HepG2 (cell line): Measurements from ENCODE around the gene PIGBOS1. TPM values are rescaled to one million over a fixed set of nuclear protein-coding genes. Genes with fewer than 3 reads are reported as not detected.
A peak's percentile ranks its signal among the peaks of the same experiment; 100 is the strongest.

Source experiments
- ADNP ChIP-seq: sonication (generic); formaldehyde crosslinking; IDR thresholded peaks from 2 replicates; pipeline ENCODE4 v1.4.0; 2020; ENCODE audit warnings: missing genetic modification reagents
- ATF7 ChIP-seq, 2 experiments: fragments of 450-650 bp in 1 of 2; sonication (generic) in 1 of 2; formaldehyde crosslinking in 1 of 2; IDR thresholded peaks; 2 replicates each; pipeline versions ENCODE4 v1.4.0 to v1.6.1; 2016 to 2020; ENCODE audit warnings: antibody characterized with exemption in 1 of 2, mild to moderate bottlenecking in 1 of 2, missing genetic modification reagents in 1 of 2
- CERS6 ChIP-seq: sonication (generic); formaldehyde crosslinking; IDR thresholded peaks from 2 replicates; pipeline ENCODE4 v1.5.0; 2020; ENCODE audit warnings: missing genetic modification reagents
- ETV6 ChIP-seq: sonication (generic); formaldehyde crosslinking; conservative IDR thresholded peaks from 2 replicates; pipeline ENCODE4 v1.4.0; 2020; ENCODE audit warnings: missing genetic modification reagents
- FOXK1 ChIP-seq: sonication (generic); formaldehyde crosslinking; IDR thresholded peaks from 2 replicates; pipeline ENCODE4 v1.4.0; 2020; ENCODE audit warnings: low read depth, missing genetic modification reagents, borderline replicate concordance
- HCFC1 ChIP-seq: fragments of 150-350 bp; IDR thresholded peaks from 2 replicates; pipeline ENCODE4 v1.6.1; 2014; ENCODE audit warnings: low read depth, low read length
- KLF12 ChIP-seq: sonication (generic); formaldehyde crosslinking; IDR thresholded peaks from 2 replicates; pipeline ENCODE4 v1.4.0; 2020; ENCODE audit warnings: missing genetic modification reagents, borderline replicate concordance
- NONO ChIP-seq, 2 experiments: fragments of 450-650 bp in 1 of 2; sonication (generic) in 1 of 2; formaldehyde crosslinking in 1 of 2; IDR thresholded peaks in 1 of 2; conservative IDR thresholded peaks in 1 of 2; 2 replicates each; pipeline versions ENCODE4 v1.6.1 to v1.8.0; 2017 to 2022; ENCODE audit warnings: mild to moderate bottlenecking in 1 of 2, missing genetic modification reagents in 1 of 2, moderate library complexity in 1 of 2
- SATB2 ChIP-seq: sonication (generic); formaldehyde crosslinking; IDR thresholded peaks from 2 replicates; pipeline ENCODE4 v1.5.0; 2020; ENCODE audit warnings: missing genetic modification reagents
- TBL1XR1 ChIP-seq: fragments of 150-350 bp; IDR thresholded peaks from 2 replicates; pipeline ENCODE4 v1.6.1; 2014; ENCODE audit warnings: borderline replicate concordance, low read length; ENCODE audit not compliant: partially characterized antibody
- ZNF142 ChIP-seq: sonication (generic); formaldehyde crosslinking; IDR thresholded peaks from 2 replicates; pipeline ENCODE4 v1.4.0; 2020; ENCODE audit warnings: missing genetic modification reagents
- ZNF20 ChIP-seq: sonication (generic); formaldehyde crosslinking; IDR thresholded peaks from 2 replicates; pipeline ENCODE4 v1.4.0; 2020; ENCODE audit warnings: mild to moderate bottlenecking, moderate library complexity, missing genetic modification reagents
- ZNF296 ChIP-seq: sonication (generic); formaldehyde crosslinking; conservative IDR thresholded peaks from 2 replicates; pipeline ENCODE4 v1.5.0; 2020; ENCODE audit warnings: mild to moderate bottlenecking, missing genetic modification reagents
- ZNF343 ChIP-seq: sonication (generic); formaldehyde crosslinking; IDR thresholded peaks from 2 replicates; pipeline ENCODE4 v1.4.0; 2020; ENCODE audit warnings: mild to moderate bottlenecking, missing genetic modification reagents
- ZNF580 ChIP-seq: IDR thresholded peaks from 2 replicates; pipeline ENCODE4 v1.6.1; 2016; ENCODE audit warnings: low read depth, borderline replicate concordance
- ZNF703 ChIP-seq: sonication (generic); formaldehyde crosslinking; IDR thresholded peaks from 2 replicates; pipeline ENCODE4 v1.5.1; 2020; ENCODE audit warnings: missing genetic modification reagents, mild to moderate bottlenecking, moderate library complexity, borderline replicate concordance
- polyA plus RNA-seq, 8 experiments: library from polyadenylated mRNA; depleted of rRNA in 3 of 8; stranded (reverse) in 7 of 8; unstranded in 1 of 8; fragments of >200 nt; fragmentation: Illumina TruSeq in 4 of 8; extraction: Trizol in 4 of 8; gene quantifications; 2 replicates each; pipeline versions ENCODE4 v1.2.1 to v1.2.3, GENCODE V29; 2011 to 2016; ENCODE audit warnings: low read depth in 4 of 8, missing spikeins in 1 of 8, mixed read lengths in 1 of 8; ENCODE audit not compliant: insufficient read depth in 1 of 8
- total RNA-seq, 5 experiments: library from RNA; depleted of rRNA; stranded (reverse); fragments of >200 nt; fragmentation: Illumina TruSeq; extraction: Trizol; gene quantifications; 2 replicates each; pipeline ENCODE4 v1.2.3, GENCODE V29; 2016; ENCODE audit warnings: low read depth in 1 of 5
- TF ChIP-seq, protein P1 (sequence below): sonication (generic); formaldehyde crosslinking; IDR thresholded peaks from 2 replicates; pipeline ENCODE4 v1.4.0; 2020; ENCODE audit warnings: missing genetic modification reagents

The PIGBOS1 gene
- total and polyA plus RNA-seq, 2 of the 13 experiments (the other 11 are each of a cell fraction or from before 2014, with no cell fraction given): 14.8 to 22.1 TPM

GRCh38 chr15:55318588-55319494 lies at the start of gene PIGBOS1, which contains the start of gene PIGB (continued):
- TF ChIP-seq, protein P1, sequence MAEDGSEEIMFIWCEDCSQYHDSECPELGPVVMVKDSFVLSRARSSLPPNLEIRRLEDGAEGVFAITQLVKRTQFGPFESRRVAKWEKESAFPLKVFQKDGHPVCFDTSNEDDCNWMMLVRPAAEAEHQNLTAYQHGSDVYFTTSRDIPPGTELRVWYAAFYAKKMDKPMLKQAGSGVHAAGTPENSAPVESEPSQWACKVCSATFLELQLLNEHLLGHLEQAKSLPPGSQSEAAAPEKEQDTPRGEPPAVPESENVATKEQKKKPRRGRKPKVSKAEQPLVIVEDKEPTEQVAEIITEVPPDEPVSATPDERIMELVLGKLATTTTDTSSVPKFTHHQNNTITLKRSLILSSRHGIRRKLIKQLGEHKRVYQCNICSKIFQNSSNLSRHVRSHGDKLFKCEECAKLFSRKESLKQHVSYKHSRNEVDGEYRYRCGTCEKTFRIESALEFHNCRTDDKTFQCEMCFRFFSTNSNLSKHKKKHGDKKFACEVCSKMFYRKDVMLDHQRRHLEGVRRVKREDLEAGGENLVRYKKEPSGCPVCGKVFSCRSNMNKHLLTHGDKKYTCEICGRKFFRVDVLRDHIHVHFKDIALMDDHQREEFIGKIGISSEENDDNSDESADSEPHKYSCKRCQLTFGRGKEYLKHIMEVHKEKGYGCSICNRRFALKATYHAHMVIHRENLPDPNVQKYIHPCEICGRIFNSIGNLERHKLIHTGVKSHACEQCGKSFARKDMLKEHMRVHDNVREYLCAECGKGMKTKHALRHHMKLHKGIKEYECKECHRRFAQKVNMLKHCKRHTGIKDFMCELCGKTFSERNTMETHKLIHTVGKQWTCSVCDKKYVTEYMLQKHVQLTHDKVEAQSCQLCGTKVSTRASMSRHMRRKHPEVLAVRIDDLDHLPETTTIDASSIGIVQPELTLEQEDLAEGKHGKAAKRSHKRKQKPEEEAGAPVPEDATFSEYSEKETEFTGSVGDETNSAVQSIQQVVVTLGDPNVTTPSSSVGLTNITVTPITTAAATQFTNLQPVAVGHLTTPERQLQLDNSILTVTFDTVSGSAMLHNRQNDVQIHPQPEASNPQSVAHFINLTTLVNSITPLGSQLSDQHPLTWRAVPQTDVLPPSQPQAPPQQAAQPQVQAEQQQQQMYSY (CRISPR knock-in tag): peak; percentile 74; the same call in 1 of the 2 replicates
- TF ChIP-seq HCFC1 (peak; percentile 54; the same call in 1 of the 2 replicates), ETV6 (CRISPR knock-in tag) (peak; percentile 50; the same call in 1 of the 2 replicates), ZNF580 (CRISPR knock-in tag) (peak; percentile 92; the same call in 1 of the 2 replicates), ADNP (CRISPR knock-in tag) (no peak), NONO (IDR thresholded peaks at IDR 0.05) (no peak), NONO (CRISPR knock-in tag; conservative IDR thresholded peaks at IDR 0.05) (peak; percentile 93), TBL1XR1 (no peak), ZNF142 (no peak), KLF12 (CRISPR knock-in tag) (no peak), ZNF296 (no peak; the same call in 1 of the 2 replicates), ATF7 (IDR thresholded peaks at IDR 0.05) (no peak), ATF7 (CRISPR knock-in tag; IDR thresholded peaks at IDR 0.05) (peak; percentile 79), ZNF703 (CRISPR knock-in tag) (no peak), FOXK1 (CRISPR knock-in tag) (peak; percentile 73; the same call in 1 of the 2 replicates), CERS6 (CRISPR knock-in tag) (no peak), SATB2 (no peak), ZNF20 (peak; percentile 83; the same call in 1 of the 2 replicates), ZNF343 (CRISPR knock-in tag) (peak; percentile 83; the same call in 1 of the 2 replicates)
